ENCODE results near the gene MYLK2.

The MYLK2 gene

DNA sequence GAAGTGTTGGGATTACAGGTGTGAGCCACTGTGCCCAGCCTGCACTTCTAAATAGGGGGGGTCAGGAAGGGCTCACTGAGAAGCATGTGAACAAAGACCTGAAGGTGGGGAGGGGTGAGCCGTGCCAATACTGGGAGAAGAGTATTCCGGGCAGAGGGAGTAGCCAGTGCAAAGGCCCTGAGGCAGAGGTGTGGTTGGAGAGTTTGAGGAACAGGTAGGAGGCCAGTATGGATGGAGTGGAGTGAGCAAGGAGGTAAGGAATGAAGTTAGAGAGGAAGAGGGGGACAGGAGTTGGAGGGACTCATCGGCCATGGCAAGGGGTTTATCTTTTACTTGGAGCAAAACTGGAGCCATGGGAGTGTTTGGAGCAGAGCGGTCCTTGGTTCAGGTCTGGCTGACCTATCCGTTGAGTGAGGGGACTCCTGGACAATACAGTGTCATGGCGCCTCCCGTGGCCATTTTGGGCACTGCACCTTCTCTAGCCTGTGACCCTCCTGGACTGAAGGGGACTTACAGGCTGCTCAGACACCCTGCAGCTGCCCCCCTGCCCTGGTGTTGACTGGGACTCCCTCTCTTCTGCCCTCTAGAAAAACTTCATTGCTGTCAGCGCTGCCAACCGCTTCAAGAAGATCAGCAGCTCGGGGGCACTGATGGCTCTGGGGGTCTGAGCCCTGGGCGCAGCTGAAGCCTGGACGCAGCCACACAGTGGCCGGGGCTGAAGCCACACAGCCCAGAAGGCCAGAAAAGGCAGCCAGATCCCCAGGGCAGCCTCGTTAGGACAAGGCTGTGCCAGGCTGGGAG is 14.2 kb downstream of the MYLK2 start:
- TF ChIP-seq, protein P1, sequence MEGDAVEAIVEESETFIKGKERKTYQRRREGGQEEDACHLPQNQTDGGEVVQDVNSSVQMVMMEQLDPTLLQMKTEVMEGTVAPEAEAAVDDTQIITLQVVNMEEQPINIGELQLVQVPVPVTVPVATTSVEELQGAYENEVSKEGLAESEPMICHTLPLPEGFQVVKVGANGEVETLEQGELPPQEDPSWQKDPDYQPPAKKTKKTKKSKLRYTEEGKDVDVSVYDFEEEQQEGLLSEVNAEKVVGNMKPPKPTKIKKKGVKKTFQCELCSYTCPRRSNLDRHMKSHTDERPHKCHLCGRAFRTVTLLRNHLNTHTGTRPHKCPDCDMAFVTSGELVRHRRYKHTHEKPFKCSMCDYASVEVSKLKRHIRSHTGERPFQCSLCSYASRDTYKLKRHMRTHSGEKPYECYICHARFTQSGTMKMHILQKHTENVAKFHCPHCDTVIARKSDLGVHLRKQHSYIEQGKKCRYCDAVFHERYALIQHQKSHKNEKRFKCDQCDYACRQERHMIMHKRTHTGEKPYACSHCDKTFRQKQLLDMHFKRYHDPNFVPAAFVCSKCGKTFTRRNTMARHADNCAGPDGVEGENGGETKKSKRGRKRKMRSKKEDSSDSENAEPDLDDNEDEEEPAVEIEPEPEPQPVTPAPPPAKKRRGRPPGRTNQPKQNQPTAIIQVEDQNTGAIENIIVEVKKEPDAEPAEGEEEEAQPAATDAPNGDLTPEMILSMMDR (IDR thresholded peaks at IDR 0.05): peak; percentile 70
- no peak overlapping the region for H3K27ac ChIP-seq
- peaks cover 11 to 14% of the 10 kb centered on the region in 2 experiments for H3K4me1 ChIP-seq (ENCODE audit: control insufficient read depth in 1 of 2, insufficient read depth in 1 of 2, low read depth in 1 of 2, low read length in 1 of 2)

DNA sequence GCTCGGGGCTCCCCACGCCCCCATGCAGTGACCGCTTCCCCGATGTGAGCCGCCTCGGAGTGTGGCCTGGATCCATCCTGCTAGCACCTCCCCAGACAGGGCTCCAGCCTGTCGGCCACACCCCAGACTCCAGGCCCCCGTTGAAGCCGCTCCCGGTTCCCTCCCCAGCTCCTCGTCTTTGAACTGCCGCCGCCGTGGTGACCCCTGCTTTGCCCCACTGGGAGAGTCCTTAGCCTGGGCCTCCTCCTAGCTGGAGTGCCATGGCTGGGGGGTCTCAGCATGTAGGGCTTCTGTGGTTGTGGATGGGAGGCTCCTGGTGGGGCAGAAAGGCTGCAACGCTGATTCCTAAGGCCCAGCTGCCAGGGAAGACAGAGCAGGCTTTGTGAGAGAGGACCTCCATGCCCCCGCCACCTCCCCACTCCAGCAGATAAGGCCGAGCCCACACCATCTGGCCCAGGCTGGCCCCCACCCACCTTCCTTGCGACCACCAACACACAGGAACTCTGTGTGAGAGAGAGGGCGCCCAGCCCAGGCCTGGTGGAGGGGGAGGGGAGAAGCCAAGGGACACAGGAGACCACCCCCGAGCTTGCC is 14.9 kb downstream of the MYLK2 start:
- no peaks in the 10 kb centered on the region for H3K36me3 ChIP-seq
- H3K4me1 ChIP-seq (ENCODE audit: control insufficient read depth in 1 of 2, insufficient read depth in 1 of 2, low read depth in 1 of 2, low read length in 1 of 2): peaks cover 18 to 21% of the 10 kb centered on the region in 2 experiments

More for the DNA sequence above, 14.2 kb downstream of the MYLK2 start:
- Histone ChIP-seq H3K27me3 (peaks cover 7% of the 10 kb centered on the region), H3K9me3 (no peaks in the 10 kb centered on the region), H3K36me3 (no peaks in the 10 kb centered on the region), H3K4me3 (ENCODE audit: low read depth in 1 of 2, low read length in 1 of 2) (no peak overlapping the region)

DNA sequence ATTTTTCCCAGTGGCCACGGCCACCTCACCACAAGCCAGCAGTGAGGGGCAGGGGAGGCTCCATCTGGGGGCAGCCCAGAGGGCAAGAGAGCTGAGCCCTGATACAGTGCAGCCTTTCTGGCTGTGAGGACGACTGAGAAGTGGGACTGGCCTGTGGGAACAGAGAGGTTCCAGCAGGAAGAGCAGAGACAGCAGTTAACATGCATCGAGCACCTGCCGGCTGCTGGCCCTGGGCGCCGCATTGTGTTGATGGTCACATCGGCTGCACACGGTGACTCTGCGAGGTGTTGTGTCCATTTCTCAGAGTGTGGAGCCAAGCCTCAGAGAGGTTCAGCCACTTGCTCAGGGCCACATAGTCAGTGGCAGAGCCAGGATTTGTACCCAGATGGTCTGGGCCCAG is 16.4 kb downstream of the MYLK2 start:
- H3K4me3 ChIP-seq (ENCODE audit: low read depth in 1 of 2, low read length in 1 of 2): no peak overlapping the region
- peaks cover 7% of the 10 kb centered on the region for H3K27me3 ChIP-seq
- TF ChIP-seq, protein P1 (IDR thresholded peaks at IDR 0.05): no peak
- H3K4me1 ChIP-seq (ENCODE audit: control insufficient read depth in 1 of 2, insufficient read depth in 1 of 2, low read depth in 1 of 2, low read length in 1 of 2): peaks cover 23% of the 10 kb centered on the region in 2 experiments
- no peaks in the 10 kb centered on the region for H3K9me3 ChIP-seq
- no peak overlapping the region for H3K27ac ChIP-seq
- no peaks in the 10 kb centered on the region for H3K36me3 ChIP-seq

More for the DNA sequence above, 14.9 kb downstream of the MYLK2 start:
- peaks cover 7% of the 10 kb centered on the region for H3K27me3 ChIP-seq
- TF ChIP-seq, protein P1 (IDR thresholded peaks at IDR 0.05): no peak
- H3K27ac ChIP-seq: no peak overlapping the region
- H3K4me3 ChIP-seq (ENCODE audit: low read depth in 1 of 2, low read length in 1 of 2): no peak overlapping the region
- no peaks in the 10 kb centered on the region for H3K9me3 ChIP-seq

DNA sequence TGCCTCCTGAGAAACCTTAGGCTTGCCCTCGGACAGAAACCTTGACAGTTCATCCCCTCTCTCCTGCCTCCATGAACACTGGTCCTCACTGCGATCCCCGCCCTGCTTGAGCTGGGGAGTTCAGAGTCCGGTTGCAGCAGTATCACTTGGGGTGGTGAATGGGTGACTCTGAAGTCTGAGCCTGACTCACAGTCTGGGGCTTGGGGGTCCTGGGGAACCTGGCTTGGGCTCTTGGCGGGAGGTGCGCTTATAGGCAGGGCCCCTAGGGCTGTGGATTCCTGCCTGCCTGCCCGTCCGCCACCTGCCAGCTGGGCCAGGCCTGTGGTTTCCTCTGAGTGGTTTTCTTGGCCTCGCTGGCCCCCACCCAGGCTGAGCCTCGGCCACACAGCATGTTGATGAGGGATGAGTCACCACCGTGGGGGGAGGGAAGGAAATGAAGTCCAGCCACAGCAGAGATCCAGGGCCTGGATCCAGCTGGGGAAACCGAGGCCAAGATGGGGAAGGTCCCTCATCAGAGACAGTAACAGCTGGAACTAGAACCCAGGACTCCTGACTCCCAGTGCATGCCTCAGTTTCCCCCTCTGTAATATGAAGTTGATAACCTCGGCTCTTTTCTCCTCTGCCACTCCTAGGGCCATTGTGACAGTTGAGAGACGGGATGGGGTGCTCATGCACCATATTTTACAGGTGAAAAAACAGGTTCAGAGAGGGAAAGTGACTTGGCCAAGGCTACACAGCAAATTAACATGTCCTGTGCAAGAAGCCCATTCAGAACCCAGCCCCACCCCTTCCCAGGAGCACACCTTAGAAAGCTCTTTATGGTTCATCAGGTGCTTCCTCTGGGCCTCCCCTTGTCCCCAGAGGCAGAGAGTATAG is 17.1 kb downstream of the MYLK2 start:
- Histone ChIP-seq H3K27me3 (peaks cover 7% of the 10 kb centered on the region), H3K4me3 (ENCODE audit: low read depth in 1 of 2, low read length in 1 of 2) (no peak overlapping the region), H3K36me3 (no peaks in the 10 kb centered on the region)

More for the DNA sequence above, 17.1 kb downstream of the MYLK2 start:
- Histone ChIP-seq H3K9me3 (no peaks in the 10 kb centered on the region), H3K4me1 (ENCODE audit: control insufficient read depth in 1 of 2, insufficient read depth in 1 of 2, low read depth in 1 of 2, low read length in 1 of 2) (peaks cover 23% of the 10 kb centered on the region in 2 experiments), H3K27ac (no peak overlapping the region)
- TF ChIP-seq, protein P1 (IDR thresholded peaks at IDR 0.05): no peak

All from neutrophil (primary cell).